ENCODE results near the gene DHRS11. TPM values are rescaled to one million over a fixed set of nuclear protein-coding genes. Genes with fewer than 3 reads are reported as not detected.
A peak's percentile ranks its signal among the peaks of the same experiment; 100 is the strongest.

DHRS11 gene
- total RNA-seq, 1 experiment from 2014 or later, result 27.9 TPM

DNA sequence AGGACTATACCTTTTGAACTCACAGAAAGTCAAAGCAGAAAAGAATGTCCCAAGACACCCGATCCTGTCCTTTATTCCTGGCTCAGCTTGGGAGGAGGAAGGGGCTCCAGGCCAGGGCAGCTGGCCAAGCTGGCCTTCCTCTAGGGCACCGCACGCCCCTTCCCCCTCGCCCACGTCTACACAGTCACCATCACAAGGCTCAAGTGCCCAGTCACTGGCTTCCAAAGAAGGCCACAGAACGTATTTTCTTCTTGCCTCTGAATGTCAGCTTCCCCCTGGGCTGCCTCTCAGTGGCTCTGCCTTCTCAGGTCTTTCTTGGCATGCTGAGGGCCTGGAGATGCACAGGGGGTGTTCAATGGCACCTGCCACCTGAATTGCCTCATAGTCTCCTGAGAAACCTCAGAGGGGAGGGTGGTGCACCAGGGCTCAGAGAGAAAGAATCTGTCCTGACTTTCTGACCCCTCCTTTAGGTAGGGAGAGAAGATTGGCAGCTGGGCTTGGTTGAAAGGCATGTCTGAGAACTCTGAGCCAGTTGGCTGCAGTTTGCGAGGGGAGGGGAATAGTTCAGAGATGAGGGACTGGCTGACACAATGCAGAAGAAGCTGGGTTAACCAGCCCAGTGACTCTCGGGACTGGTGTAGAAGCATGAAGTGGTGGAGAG is 2.1 kb downstream of the DHRS11 start:
- Histone ChIP-seq H4K5ac (ENCODE audit: insufficient read length, low read depth, low read length) (no peak overlapping the region), H3K56ac (ENCODE audit: insufficient read length, low read depth, low read length) (no peak overlapping the region), H3K9me3 (ENCODE audit: control insufficient read depth, low read depth, low read length) (no peaks in the 10 kb centered on the region), H3K18ac (ENCODE audit: insufficient read length, low read depth, low read length) (no peak overlapping the region), H4K91ac (ENCODE audit: insufficient read length, low read depth, low read length) (no peak overlapping the region), H2BK120ac (ENCODE audit: low read depth, low read length, poor library complexity, severe bottlenecking) (no peak overlapping the region), H3K14ac (ENCODE audit: insufficient read depth, low read length) (no peak overlapping the region), H2AK5ac (ENCODE audit: insufficient read length, low read length) (no peak overlapping the region), H2BK12ac (ENCODE audit: insufficient read length, low read depth, low read length) (no peak overlapping the region), H2BK5ac (ENCODE audit: insufficient read length, low read length) (no peak overlapping the region), H3T11ph (ENCODE audit: low read length) (no peak overlapping the region), H4K8ac (replicated peaks; ENCODE audit: insufficient read length, low read depth, low read length) (no peak overlapping the region), H3K9ac (ENCODE audit: extremely low read depth, insufficient read length, low read length) (no peak overlapping the region), H3K23me2 (ENCODE audit: insufficient read length, low read depth, low read length, poor library complexity, severe bottlenecking) (peaks cover 8% of the 10 kb centered on the region), H4K20me1 (ENCODE audit: control insufficient read depth, insufficient read depth, insufficient read length) (no peaks in the 10 kb centered on the region), H3K23ac (ENCODE audit: insufficient read length, low read depth, low read length) (no peak overlapping the region), H3K27me3 (ENCODE audit: insufficient read depth, low read length) (no peaks in the 10 kb centered on the region), H2AFZ (ENCODE audit: low read length) (no peak overlapping the region), H3K4me2 (ENCODE audit: insufficient read depth, insufficient read length, low read length) (peak overlapping the region; percentile 57), H3K79me2 (ENCODE audit: insufficient read depth, low read length) (no peaks in the 10 kb centered on the region), H3K4me1 (ENCODE audit: insufficient read depth, low read length) (no peaks in the 10 kb centered on the region; the same call in 1 of the 2 replicates), H3K4ac (ENCODE audit: low read depth, low read length) (no peak overlapping the region), H3K79me1 (ENCODE audit: insufficient read depth, low read depth, low read length, poor library complexity, severe bottlenecking) (no peaks in the 10 kb centered on the region), H2BK15ac (ENCODE audit: low read depth, low read length) (no peak overlapping the region), H2BK20ac (ENCODE audit: low read depth, low read length, poor library complexity, severe bottlenecking) (no peak overlapping the region), H3K27ac (ENCODE audit: insufficient read length, low read depth, low read length) (no peak overlapping the region)
- H3K9me3 Mint-ChIP-seq, result no peaks in the 10 kb centered on the region
- TF ChIP-seq, protein P1, sequence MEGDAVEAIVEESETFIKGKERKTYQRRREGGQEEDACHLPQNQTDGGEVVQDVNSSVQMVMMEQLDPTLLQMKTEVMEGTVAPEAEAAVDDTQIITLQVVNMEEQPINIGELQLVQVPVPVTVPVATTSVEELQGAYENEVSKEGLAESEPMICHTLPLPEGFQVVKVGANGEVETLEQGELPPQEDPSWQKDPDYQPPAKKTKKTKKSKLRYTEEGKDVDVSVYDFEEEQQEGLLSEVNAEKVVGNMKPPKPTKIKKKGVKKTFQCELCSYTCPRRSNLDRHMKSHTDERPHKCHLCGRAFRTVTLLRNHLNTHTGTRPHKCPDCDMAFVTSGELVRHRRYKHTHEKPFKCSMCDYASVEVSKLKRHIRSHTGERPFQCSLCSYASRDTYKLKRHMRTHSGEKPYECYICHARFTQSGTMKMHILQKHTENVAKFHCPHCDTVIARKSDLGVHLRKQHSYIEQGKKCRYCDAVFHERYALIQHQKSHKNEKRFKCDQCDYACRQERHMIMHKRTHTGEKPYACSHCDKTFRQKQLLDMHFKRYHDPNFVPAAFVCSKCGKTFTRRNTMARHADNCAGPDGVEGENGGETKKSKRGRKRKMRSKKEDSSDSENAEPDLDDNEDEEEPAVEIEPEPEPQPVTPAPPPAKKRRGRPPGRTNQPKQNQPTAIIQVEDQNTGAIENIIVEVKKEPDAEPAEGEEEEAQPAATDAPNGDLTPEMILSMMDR (conservative IDR thresholded peaks at IDR 0.05), result no peak
- peak overlapping the region in 1 of 3 experiments; percentile 37; a peak in 3 of 7 replicates for H3K27ac Mint-ChIP-seq
- peak overlapping the region; percentile 17 to 82; a peak in 2 of 5 replicates for H3K4me3 Mint-ChIP-seq
- no peak for DNase-seq
- peaks cover 9 to 37% (median 34%) of the 10 kb centered on the region in 3 experiments; a peak in 6 of 7 replicates for H3K36me3 Mint-ChIP-seq (ENCODE audit: insufficient read depth in 1 of 3, low read depth in 3 of 3)
- no CpG with 5 or more reads among the region's 8 CpGs for WGBS (ENCODE audit: extremely low coverage, insufficient read length, low lambda C conversion rate)
- H3K4me1 Mint-ChIP-seq, result peaks cover 25 to 26% of the 10 kb centered on the region in 2 experiments
- H3K27me3 Mint-ChIP-seq (ENCODE audit: low read depth), result no peaks in the 10 kb centered on the region

Measured in H9 (cell line).